SH-SY5Y (cell line): Measurements from ENCODE around the gene GRAMD2B.

Experiments used
- GATA2 ChIP-seq: IDR thresholded peaks from 2 replicates; pipeline ENCODE4 v1.6.1; 2011; ENCODE audit warnings: mild to moderate bottlenecking, low read depth, low read length
- GATA3 ChIP-seq: IDR thresholded peaks from 2 replicates; pipeline ENCODE4 v1.6.1; 2011; ENCODE audit warnings: low read depth, mild to moderate bottlenecking, low read length, moderate library complexity

DNA sequence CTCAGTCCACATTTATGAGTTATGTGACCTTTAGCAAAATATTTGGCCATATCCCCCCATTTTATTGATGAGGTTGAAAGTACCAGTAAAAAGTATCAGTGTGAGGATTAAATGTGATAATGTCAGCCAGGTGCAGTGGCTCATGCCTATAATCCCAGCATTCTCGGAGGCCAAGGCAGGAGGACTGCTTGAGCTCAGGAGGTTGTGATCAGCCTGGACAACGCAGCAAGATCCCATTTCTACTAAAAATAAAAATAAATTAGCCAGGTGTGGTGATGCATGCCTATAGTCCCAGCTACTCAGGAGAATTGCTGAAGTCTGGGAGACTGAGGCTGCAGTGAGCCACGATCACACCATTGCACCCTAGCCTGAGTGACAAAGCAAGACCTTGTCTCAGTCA is 71.2 kb downstream of the GRAMD2B start:
- no peak for TF ChIP-seq GATA2
- no peak for TF ChIP-seq GATA3
